Ovary (tissue), 9 donors: ENCODE results near the gene LRP1-AS. TPM values are rescaled to one million over a fixed set of nuclear protein-coding genes. Genes with fewer than 3 reads are reported as not detected.
A peak's percentile ranks its signal among the peaks of the same experiment; 100 is the strongest.

Experiments used
- DNase-seq, 5 donors: peaks; one replicate each; pipeline ENCODE4 v3.0.0-alpha.2; 2019 to 2020
- H3K27ac ChIP-seq, 2 donors: fragments of 200-600 bp; one replicate each; pipeline versions ENCODE4 v1.5.1 to v1.8.0; 2019 to 2022
- H3K27me3 ChIP-seq: fragments of 200-600 bp; one replicate; pipeline ENCODE4 v1.8.0; 2022
- H3K36me3 ChIP-seq: fragments of 200-600 bp; sonication (generic); one replicate; pipeline ENCODE4 v1.5.1; 2019
- H3K4me1 ChIP-seq: one replicate; pipeline ENCODE4 v1.8.1; 2013; ENCODE audit warnings: mild to moderate bottlenecking, moderate library complexity; ENCODE audit not compliant: insufficient read depth
- H3K4me3 ChIP-seq: fragments of 200-600 bp; sonication (generic); one replicate; pipeline ENCODE4 v1.5.1; 2017
- H3K9me3 ChIP-seq, 2 donors: fragments of 200-600 bp in 1 of 2; sonication (generic) in 1 of 2; one replicate each; pipeline versions ENCODE4 v1.5.1 to v1.8.1; 2013 to 2019; ENCODE audit warnings: mild to moderate bottlenecking in 1 of 2, moderate library complexity in 1 of 2
- CTCF ChIP-seq, 3 donors: fragments of 450-650 bp in 2 of 3; fragments of 200-600 bp in 1 of 3; IDR thresholded peaks; one replicate each; pipeline versions ENCODE4 v1.5.1 to v1.8.0; 2016 to 2022; ENCODE audit warnings: antibody characterized with exemption in 3 of 3, mild to moderate bottlenecking in 1 of 3
- EP300 ChIP-seq: sonication (generic); formaldehyde crosslinking; IDR thresholded peaks from one replicate; pipeline ENCODE4 v1.6.1; 2017; ENCODE audit warnings: antibody characterized with exemption
- POLR2A ChIP-seq: fragments of 450-650 bp; IDR thresholded peaks from one replicate; pipeline ENCODE4 v1.6.1; 2017; ENCODE audit warnings: antibody characterized with exemption, mild to moderate bottlenecking, moderate library complexity
- WGBS, 3 donors: extraction: QIAGEN DNeasy Blood & Tissue Kit in 1 of 3; methylation state at CpG; one replicate each; pipeline versions ENCODE4 v1.1.5 to v1.1.7; 2013 to 2017; 5-methylcytosine and 5-hydroxymethylcytosine counted together
- intact Hi-C, 4 donors: fragments of 100-400 bp; cut with DNase I; formaldehyde crosslinking; loops; one replicate each; pipeline versions ENCODE4 v1.11.0 to v1.15.1; 2022 to 2023
- polyA plus RNA-seq, 2 donors: library from polyadenylated mRNA; stranded (reverse); fragments of 200-250 nt in 1 of 2; fragments of 350-450 nt in 1 of 2; fragmentation: Illumina TruSeq in 1 of 2; extraction: RNeasy Lipid Tissue Mini Kit (QIAGEN cat#74804) in 1 of 2; gene quantifications; one replicate each; pipeline ENCODE4 v1.2.3, GENCODE V29; 2013 to 2014
- total RNA-seq, 7 donors: library from RNA; depleted of rRNA in 2 of 7; stranded (reverse); fragments of >200 nt in 2 of 7; fragmentation: NEBNext Ultra II Directional in 3 of 7; extraction: Animal tissue kit (Norgen Biotek cat#: 25700) in 3 of 7; gene quantifications; one replicate each; pipeline versions ENCODE4 v1.1.0 to v1.2.4, GENCODE V29; 2016 to 2023
- donor health status: DM: no; HTN: no; CAD: no; lungs with moderate emphysema.
- donor health status: DM: no; HTN: no; CAD: no.
- donor health status: Bipolar disorder and iron deficiency.
- donor health status: DM: yes; HTN: yes; CAD: no.
- donor health status: DM: no; HTN: no; CAD: no.
- donor health status: DM: yes; HTN: yes; CAD: no.

The LRP1-AS gene
- total and polyA plus RNA-seq, 9 donors = not detected

- Histone ChIP-seq H3K27ac (no peak overlapping the region), H3K4me1 (no peaks in the 10 kb centered on the region), H3K9me3 (no peaks in the 10 kb centered on the region), H3K36me3 (no peaks in the 10 kb centered on the region), H3K27me3 (no peaks in the 10 kb centered on the region), H3K4me3 (no peak overlapping the region)
- intact Hi-C loops = no loop called here
- no peak for TF ChIP-seq POLR2A
- TF ChIP-seq CTCF (IDR thresholded peaks at IDR 0.05) = no peak
- WGBS, 3 donors = 87 to 90% (median 89%) methylated on average over 5 of the region's 5 CpGs
- DNase-seq = no peak
These were observed 27.9 kb downstream of the LRP1-AS start for GRCh38 chr12:57119294-57120085.

DNA sequence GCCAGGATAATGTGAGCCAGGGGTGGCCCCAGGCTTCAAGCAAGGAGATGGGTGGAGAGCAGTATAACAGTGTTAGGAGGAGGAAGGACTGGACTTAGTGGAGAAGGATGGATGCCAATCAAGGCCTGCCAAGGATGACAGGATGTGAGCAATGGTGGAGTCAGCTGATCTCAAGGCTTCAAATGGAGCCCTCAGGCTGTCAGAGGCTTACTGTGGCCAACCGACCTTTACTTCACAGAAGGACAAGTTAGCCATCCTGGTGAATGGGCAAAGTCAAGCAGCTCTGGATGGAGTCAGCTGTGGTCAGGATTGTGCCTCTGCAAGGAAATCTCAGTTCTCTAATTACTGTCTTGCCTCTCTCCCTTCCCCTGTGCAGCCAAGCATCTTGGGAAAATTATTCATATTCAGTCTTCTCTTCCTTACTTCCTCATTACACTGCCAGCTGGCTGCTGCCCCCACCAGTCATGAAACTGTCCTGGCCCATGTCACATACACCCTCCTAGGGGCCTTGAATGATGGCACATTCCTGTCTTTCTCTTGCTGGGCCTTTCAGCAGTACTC lies 28.6 kb downstream of the LRP1-AS start:
- Histone ChIP-seq H3K27me3 (no peaks in the 10 kb centered on the region), H3K4me3 (no peak overlapping the region), H3K36me3 (no peaks in the 10 kb centered on the region), H3K9me3 (no peaks in the 10 kb centered on the region), H3K4me1 (no peaks in the 10 kb centered on the region), H3K27ac (no peak overlapping the region)
- intact Hi-C loops = no loop called here
- 78 to 86% (median 82%) methylated on average over 1 of the region's 1 CpG for WGBS, 3 donors
- TF ChIP-seq CTCF (IDR thresholded peaks at IDR 0.05) = no peak
- no peak for TF ChIP-seq EP300
- TF ChIP-seq POLR2A = no peak
- no peak for DNase-seq

GRCh38 chr12:57116580-57117281 lies 30.7 kb downstream of the LRP1-AS start:
- TF ChIP-seq CTCF (IDR thresholded peaks at IDR 0.05) = no peak
- no peak for TF ChIP-seq POLR2A
- no peak for TF ChIP-seq EP300
- Histone ChIP-seq H3K27me3 (no peaks in the 10 kb centered on the region), H3K4me3 (no peak overlapping the region), H3K27ac (no peak overlapping the region), H3K4me1 (no peaks in the 10 kb centered on the region), H3K9me3 (no peaks in the 10 kb centered on the region), H3K36me3 (no peaks in the 10 kb centered on the region)
- DNase-seq = no peak
- intact Hi-C loops = no loop called here
- WGBS, 3 donors = 70 to 91% (median 73%) methylated on average over 5 of the region's 5 CpGs

DNA sequence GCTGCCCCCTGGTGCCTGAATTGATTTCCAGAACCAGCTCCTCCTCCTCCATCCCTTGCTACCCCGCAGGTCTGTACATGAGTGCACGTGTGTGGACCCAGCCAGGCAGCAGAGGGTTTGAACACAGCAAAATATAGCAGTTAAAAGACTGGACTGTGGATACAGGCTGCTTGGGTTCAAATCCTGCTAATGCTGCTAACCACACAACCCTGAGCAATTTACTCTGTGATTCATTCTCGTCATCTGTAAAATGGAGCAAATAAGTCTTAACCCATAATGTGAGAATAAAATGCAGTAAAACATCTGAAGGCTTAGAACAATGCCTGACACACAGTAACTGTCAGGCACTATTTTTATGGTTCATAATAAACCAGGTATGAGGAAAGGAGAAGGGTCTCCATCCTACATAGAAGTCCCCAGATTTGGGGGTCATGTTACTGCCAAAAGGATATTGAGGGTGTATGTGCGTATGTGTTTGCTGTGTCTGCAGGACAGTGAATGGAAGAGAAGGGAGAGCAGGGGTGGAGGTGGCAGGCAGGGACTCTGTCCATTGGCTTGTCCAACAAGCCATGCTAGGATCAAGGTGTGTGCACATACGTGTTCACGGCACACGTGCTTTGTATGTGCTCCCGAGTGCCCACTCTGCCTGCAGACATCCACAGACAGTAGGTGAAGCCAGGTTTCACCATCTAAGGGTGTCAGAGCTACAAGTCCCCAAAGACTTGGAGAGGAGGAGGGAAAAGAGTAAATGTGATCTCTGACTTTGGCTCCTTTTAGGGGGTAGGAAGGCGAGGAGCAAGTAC lies 34.7 kb downstream of the LRP1-AS start:
- H3K4me3 ChIP-seq = peak overlapping the region; percentile 25
- H3K27me3 ChIP-seq = no peaks in the 10 kb centered on the region
- 50 to 55% (median 55%) methylated on average over 9 of the region's 9 CpGs for WGBS, 3 donors
- H3K27ac ChIP-seq = peak overlapping the region; percentile 61 to 99
- H3K4me1 ChIP-seq = peaks cover 2% of the 10 kb centered on the region
- no peaks in the 10 kb centered on the region for H3K36me3 ChIP-seq
- DNase-seq = peak in 1 of 5 donors; percentile 30
- no peaks in the 10 kb centered on the region for H3K9me3 ChIP-seq
- TF ChIP-seq EP300 (no peak), CTCF (IDR thresholded peaks at IDR 0.05) (peak in 1 of 3 donors; percentile 80), POLR2A (no peak)
- intact Hi-C loops = loop anchor here (2.0 to 5.0 kb wide), 4 partner anchors 40 to 105 kb away; partner anchors contain the start of gene ZBTB39 (in 1 of the 4)
